IMR-90 (cell line): Measurements from ENCODE around the gene EML6. TPM values are rescaled to one million over a fixed set of nuclear protein-coding genes. Genes with fewer than 3 reads are reported as not detected.

Experiments used
- ATAC-seq: fragments of 200-7000 bp; cut with Tn5 transposase; 2 replicates; pipeline ENCODE4 v1.9.1; 2020; ENCODE audit warnings: low read depth, mild to moderate bottlenecking, moderate library complexity
- BruUV-seq: library from RNA; stranded (reverse); fragments of 400-500 nt; replicated peaks from 2 replicates; lab custom pipeline; 2021; lab: Mats Ljungman, UMichigan
- CTCF ChIA-PET: fragments of 300-600 bp; formaldehyde crosslinking; extraction: SDS; loops from one replicate; lab custom pipeline; 2021; ENCODE audit warnings: antibody characterized with exemption; lab: Yijun Ruan, JAX
- POLR2A ChIA-PET: fragments of 300-600 bp; sonication (Branson Sonifier 250); formaldehyde crosslinking; loops from one replicate; lab custom pipeline; 2022; ENCODE audit warnings: antibody characterized with exemption; ENCODE audit not compliant: unreplicated experiment; lab: Charles Lee
- DNase-seq: peaks from one replicate; pipeline ENCODE4 v3.0.0; 2013
- H2AFZ ChIP-seq: replicated peaks from 2 replicates; pipeline ENCODE3; 2013; ENCODE audit warnings: low read length, mild to moderate bottlenecking; ENCODE audit not compliant: poor library complexity
- H2AK5ac ChIP-seq: 2 replicates; pipeline ENCODE4 v1.6.1; 2013; ENCODE audit warnings: low read depth, low read length, inconsistent platforms
- H2AK9ac ChIP-seq: replicated peaks from 2 replicates; pipeline ENCODE3; 2013; ENCODE audit warnings: mild to moderate bottlenecking, low read depth, low read length, moderate library complexity; ENCODE audit not compliant: poor library complexity
- H2BK120ac ChIP-seq: 2 replicates; pipeline ENCODE4 v1.6.1; 2013; ENCODE audit warnings: low read depth, low read length, inconsistent platforms
- H2BK15ac ChIP-seq: 3 replicates; pipeline ENCODE4 v1.6.1; 2013; ENCODE audit warnings: low read depth, low read length, inconsistent platforms
- H2BK20ac ChIP-seq: 2 replicates; pipeline ENCODE4 v1.6.1; 2013; ENCODE audit warnings: low read depth, mild to moderate bottlenecking, inconsistent platforms, low read length, moderate library complexity
- H2BK5ac ChIP-seq: 2 replicates; pipeline ENCODE4 v1.6.1; 2013; ENCODE audit warnings: mild to moderate bottlenecking, low read depth, low read length, inconsistent platforms; ENCODE audit not compliant: poor library complexity, severe bottlenecking
- H3K14ac ChIP-seq: replicated peaks from 2 replicates; pipeline ENCODE4 v1.6.1; 2013; ENCODE audit warnings: low read depth, low read length, inconsistent platforms
- H3K18ac ChIP-seq: 2 replicates; pipeline ENCODE4 v1.6.1; 2013; ENCODE audit warnings: low read depth, low read length, control low read depth
- H3K23ac ChIP-seq: 2 replicates; pipeline ENCODE4 v1.6.1; 2013; ENCODE audit warnings: low read depth, low read length, inconsistent platforms
- H3K27ac ChIP-seq: 2 replicates; pipeline ENCODE4 v1.5.1; 2013; ENCODE audit warnings: mild to moderate bottlenecking, control low read depth, low read length; ENCODE audit not compliant: insufficient read depth
- H3K27me3 ChIP-seq: 2 replicates; pipeline ENCODE4 v1.6.1; 2013; ENCODE audit warnings: low read length; ENCODE audit not compliant: control insufficient read depth, insufficient read depth
- H3K36me3 ChIP-seq: 2 replicates; pipeline ENCODE4 v1.6.1; 2013; ENCODE audit warnings: low read length, mixed read lengths; ENCODE audit not compliant: control insufficient read depth, insufficient read depth
- H3K4ac ChIP-seq: 2 replicates; pipeline ENCODE4 v1.6.1; 2013; ENCODE audit warnings: low read depth, low read length, inconsistent platforms
- H3K4me1 ChIP-seq: 2 replicates; pipeline ENCODE4 v1.6.1; 2013; ENCODE audit warnings: low read length, mixed read lengths; ENCODE audit not compliant: control insufficient read depth, insufficient read depth
- H3K4me2 ChIP-seq: 2 replicates; pipeline ENCODE4 v1.6.1; 2013; ENCODE audit warnings: low read depth, mild to moderate bottlenecking, control low read depth, low read length, moderate library complexity
- H3K4me3 ChIP-seq: 2 replicates; pipeline ENCODE4 v1.5.1; 2013; ENCODE audit warnings: low read depth, mild to moderate bottlenecking, control low read depth, low read length, moderate library complexity; ENCODE audit not compliant: insufficient read depth
- H3K56ac ChIP-seq: 2 replicates; pipeline ENCODE4 v1.6.1; 2013; ENCODE audit warnings: low read length, inconsistent platforms; ENCODE audit not compliant: insufficient read depth; ENCODE audit errors: extremely low read depth
- H3K79me1 ChIP-seq, 2 experiments: 2 replicates each; pipeline ENCODE4 v1.6.1; 2013; ENCODE audit warnings: low read length in 2 of 2, inconsistent platforms in 1 of 2, low read depth in 1 of 2
- H3K9ac ChIP-seq: 2 replicates; pipeline ENCODE4 v1.6.1; 2013; ENCODE audit warnings: low read depth, low read length, control low read depth
- H3K9me1 ChIP-seq: 2 replicates; pipeline ENCODE4 v1.6.1; 2013; ENCODE audit warnings: low read length, inconsistent platforms; ENCODE audit not compliant: insufficient read depth
- H3K9me3 ChIP-seq: 2 replicates; pipeline ENCODE4 v1.6.1; 2013; ENCODE audit warnings: low read length; ENCODE audit not compliant: control insufficient read depth, insufficient read depth
- H4K20me1 ChIP-seq: 2 replicates; pipeline ENCODE4 v1.6.1; 2013; ENCODE audit warnings: low read length, inconsistent platforms; ENCODE audit not compliant: insufficient read depth
- H4K5ac ChIP-seq: 2 replicates; pipeline ENCODE4 v1.6.1; 2013; ENCODE audit warnings: mild to moderate bottlenecking, low read depth, low read length, control low read depth
- H4K8ac ChIP-seq, 2 experiments: 2 replicates each; pipeline ENCODE4 v1.6.1; 2013; ENCODE audit warnings: low read depth in 2 of 2, low read length in 2 of 2, control low read depth in 1 of 2, inconsistent platforms in 1 of 2
- H4K91ac ChIP-seq: 2 replicates; pipeline ENCODE4 v1.6.1; 2013; ENCODE audit warnings: low read depth, low read length, inconsistent platforms; ENCODE audit not compliant: insufficient read depth
- BHLHE40 ChIP-seq: fragments of 150-350 bp; IDR thresholded peaks from 2 replicates; pipeline ENCODE4 v1.6.1; 2016; ENCODE audit warnings: mild to moderate bottlenecking, low read depth, low read length
- CEBPB ChIP-seq: IDR thresholded peaks from 2 replicates; pipeline ENCODE4 v1.6.1; 2012; ENCODE audit warnings: low read depth, low read length, improper control_type of control experiment
- CHD1 ChIP-seq: IDR thresholded peaks from 2 replicates; pipeline ENCODE4 v1.6.1; 2012; ENCODE audit warnings: low read depth, low read length, improper control_type of control experiment
- CTCF ChIP-seq: conservative IDR thresholded peaks from 2 replicates; pipeline ENCODE4 v1.5.1; 2012; ENCODE audit warnings: mild to moderate bottlenecking, low read depth, low read length, improper control_type of control experiment
- FOS ChIP-seq: fragments of 150-350 bp; IDR thresholded peaks from 2 replicates; pipeline ENCODE4 v1.6.1; 2016; ENCODE audit warnings: low read depth, low read length
- MAFK ChIP-seq: IDR thresholded peaks from 2 replicates; pipeline ENCODE4 v1.6.1; 2012; ENCODE audit warnings: low read depth, low read length, improper control_type of control experiment
- MAZ ChIP-seq: IDR thresholded peaks from 2 replicates; pipeline ENCODE4 v1.6.1; 2012; ENCODE audit warnings: low read depth, mild to moderate bottlenecking, low read length, improper control_type of control experiment, moderate library complexity, borderline replicate concordance
- MXI1 ChIP-seq: IDR thresholded peaks from 2 replicates; pipeline ENCODE4 v1.6.1; 2012; ENCODE audit warnings: low read depth, mild to moderate bottlenecking, low read length, moderate library complexity, borderline replicate concordance
- NFE2L2 ChIP-seq: fragments of 150-350 bp; IDR thresholded peaks from 2 replicates; pipeline ENCODE4 v1.6.1; 2016; ENCODE audit warnings: low read depth, mild to moderate bottlenecking, low read length
- POLR2A ChIP-seq: IDR thresholded peaks from 2 replicates; pipeline ENCODE4 v1.6.1; 2012; ENCODE audit warnings: mild to moderate bottlenecking, low read depth, low read length
- RAD21 ChIP-seq: IDR thresholded peaks from 2 replicates; pipeline ENCODE4 v1.6.1; 2012; ENCODE audit warnings: low read length, improper control_type of control experiment
- RCOR1 ChIP-seq: IDR thresholded peaks from 2 replicates; pipeline ENCODE4 v1.6.1; 2012; ENCODE audit warnings: mild to moderate bottlenecking, low read length, improper control_type of control experiment; ENCODE audit not compliant: insufficient replicate concordance
- RFX5 ChIP-seq: IDR thresholded peaks from 2 replicates; pipeline ENCODE4 v1.8.0; 2012; ENCODE audit warnings: low read depth, mild to moderate bottlenecking, low read length, moderate library complexity
- SMC3 ChIP-seq: fragments of 150-350 bp; IDR thresholded peaks from 2 replicates; pipeline ENCODE4 v1.6.1; 2016; ENCODE audit warnings: low read depth, mild to moderate bottlenecking, antibody characterized with exemption, low read length, moderate library complexity
- WGBS, 2 experiments: methylation state at CpG; one replicate each; pipeline versions ENCODE4 v1.1.5 to v1.1.7; 2013; ENCODE audit warnings: missing lambda C conversion rate in 2 of 2; ENCODE audit not compliant: insufficient read length in 1 of 2; ENCODE audit errors: extremely low coverage in 2 of 2; 5-methylcytosine and 5-hydroxymethylcytosine counted together
- dilution Hi-C: fragments of 300-500 bp; cut with HindIII; formaldehyde crosslinking; loops from one replicate; pipeline ENCODE4 v1.14.3; 2018; ENCODE audit warnings: low sequenced_read_pairs; ENCODE audit not compliant: unreplicated experiment
- in situ Hi-C: fragments of 300-500 bp; cut with MboI; formaldehyde crosslinking; loops from 3 replicates; pipeline ENCODE4 v1.14.3; 2019; ENCODE audit warnings: low sequenced_read_pairs, inconsistent platforms, mixed read lengths
- intact Hi-C: fragments of 100-400 bp; cut with micrococcal nuclease; formaldehyde crosslinking; loops from 2 replicates; pipeline ENCODE4 v1.10.0; 2022
- polyA plus RNA-seq, 3 experiments: library from polyadenylated mRNA; depleted of rRNA; stranded (reverse); fragments of >200 nt; gene quantifications; 2 replicates each; pipeline ENCODE4 v1.2.3, GENCODE V29; 2012; ENCODE audit warnings: low replicate concordance in 1 of 3
- total RNA-seq: library from RNA; depleted of rRNA; stranded (reverse); fragments of >200 nt; gene quantifications from 2 replicates; pipeline ENCODE4 v1.2.3, GENCODE V29; 2012
- TF ChIP-seq, protein P1 (sequence below): fragments of 150-350 bp; IDR thresholded peaks from 2 replicates; pipeline ENCODE4 v1.6.1; 2017; ENCODE audit warnings: mild to moderate bottlenecking, antibody characterized with exemption, low read length, low read depth
- TF ChIP-seq, protein P2 (sequence below): fragments of 150-350 bp; IDR thresholded peaks from 2 replicates; pipeline ENCODE4 v1.6.1; 2016; ENCODE audit warnings: low read depth, mild to moderate bottlenecking, low read length, moderate library complexity, borderline replicate concordance

Gene EML6
- total and polyA plus RNA-seq, 2 of the 4 experiments (the other 2 are of a cell fraction): 0.18 to 0.19 TPM

GRCh38 chr2:54988612-54989011 is 265.1 kb downstream of the EML6 start:
- no peak overlapping the region for H2BK20ac ChIP-seq
- H2BK15ac ChIP-seq: no peak overlapping the region
- H2BK120ac ChIP-seq: no peak overlapping the region
- in situ Hi-C loops (no loop called here), dilution Hi-C loops (no loop called here), intact Hi-C loops (loop anchor here (5.0 to 10.0 kb wide), 2 partner anchors 59 to 264 kb away; partner anchors contain the start of gene EML6)
- no peak overlapping the region for H3K18ac ChIP-seq
- no peak overlapping the region for H3K9ac ChIP-seq
- no peak overlapping the region for H4K91ac ChIP-seq
- ATAC-seq (no peak), DNase-seq (no peak)
- H2AK9ac ChIP-seq: no peak overlapping the region
- no peak overlapping the region for H4K8ac ChIP-seq
- H4K20me1 ChIP-seq: peaks cover 98% of the 10 kb centered on the region
- peaks cover 9% of the 10 kb centered on the region for H3K9me1 ChIP-seq
- BruUV-seq: no TSS peak
- TF ChIP-seq NFE2L2 (no peak), SMC3 (no peak), RAD21 (no peak), BHLHE40 (no peak), MXI1 (no peak), FOS (no peak), RFX5 (no peak), CHD1 (no peak), RCOR1 (no peak), CEBPB (no peak), MAFK (no peak), MAZ (no peak), POLR2A (no peak), CTCF (no peak)
- TF ChIP-seq, protein P1, sequence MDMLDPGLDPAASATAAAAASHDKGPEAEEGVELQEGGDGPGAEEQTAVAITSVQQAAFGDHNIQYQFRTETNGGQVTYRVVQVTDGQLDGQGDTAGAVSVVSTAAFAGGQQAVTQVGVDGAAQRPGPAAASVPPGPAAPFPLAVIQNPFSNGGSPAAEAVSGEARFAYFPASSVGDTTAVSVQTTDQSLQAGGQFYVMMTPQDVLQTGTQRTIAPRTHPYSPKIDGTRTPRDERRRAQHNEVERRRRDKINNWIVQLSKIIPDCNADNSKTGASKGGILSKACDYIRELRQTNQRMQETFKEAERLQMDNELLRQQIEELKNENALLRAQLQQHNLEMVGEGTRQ: no peak
- TF ChIP-seq, protein P2, sequence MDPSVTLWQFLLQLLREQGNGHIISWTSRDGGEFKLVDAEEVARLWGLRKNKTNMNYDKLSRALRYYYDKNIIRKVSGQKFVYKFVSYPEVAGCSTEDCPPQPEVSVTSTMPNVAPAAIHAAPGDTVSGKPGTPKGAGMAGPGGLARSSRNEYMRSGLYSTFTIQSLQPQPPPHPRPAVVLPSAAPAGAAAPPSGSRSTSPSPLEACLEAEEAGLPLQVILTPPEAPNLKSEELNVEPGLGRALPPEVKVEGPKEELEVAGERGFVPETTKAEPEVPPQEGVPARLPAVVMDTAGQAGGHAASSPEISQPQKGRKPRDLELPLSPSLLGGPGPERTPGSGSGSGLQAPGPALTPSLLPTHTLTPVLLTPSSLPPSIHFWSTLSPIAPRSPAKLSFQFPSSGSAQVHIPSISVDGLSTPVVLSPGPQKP: no peak
- peaks cover 12% of the 10 kb centered on the region for H3K36me3 ChIP-seq
- 0 out of 2 replicates have a peak overlapping the region, but pooled peaks have one; percentile 3 for H3K23ac ChIP-seq
- no peak overlapping the region for H2AFZ ChIP-seq
- H3K56ac ChIP-seq: no peak overlapping the region
- peaks cover 9% of the 10 kb centered on the region for H3K4me1 ChIP-seq
- H3K79me1 ChIP-seq: peaks cover 3 to 49% of the 10 kb centered on the region in 2 experiments; a peak in 2 of 4 replicates
- H3K4ac ChIP-seq: no peak overlapping the region
- no peaks in the 10 kb centered on the region for H3K27me3 ChIP-seq
- no peak overlapping the region for H2BK5ac ChIP-seq
- H3K27ac ChIP-seq: no peak overlapping the region
- no CpG with 5 or more reads among the region's 3 CpGs for WGBS, 2 experiments
- H4K5ac ChIP-seq: no peak overlapping the region
- H3K14ac ChIP-seq: no peak overlapping the region
- H2AK5ac ChIP-seq: no peak overlapping the region
- CTCF ChIA-PET: no interaction called here
- POLR2A ChIA-PET: no interaction called here
- no peaks in the 10 kb centered on the region for H3K9me3 ChIP-seq
- H3K4me2 ChIP-seq: no peak overlapping the region
- no peak overlapping the region for H3K4me3 ChIP-seq
